IMR-90 (cell line): ENCODE measurements around the gene PTK7. TPM values are rescaled to one million over a fixed set of nuclear protein-coding genes. Genes with fewer than 3 reads are reported as not detected.

Experiments used
- ATAC-seq: fragments of 200-7000 bp; cut with Tn5 transposase; 2 replicates; pipeline ENCODE4 v1.9.1; 2020; ENCODE audit warnings: low read depth, mild to moderate bottlenecking, moderate library complexity
- BruUV-seq: library from RNA; stranded (reverse); fragments of 400-500 nt; replicated peaks from 2 replicates; lab custom pipeline; 2021; lab: Mats Ljungman, UMichigan
- CTCF ChIA-PET: fragments of 300-600 bp; formaldehyde crosslinking; extraction: SDS; loops from one replicate; lab custom pipeline; 2021; ENCODE audit warnings: antibody characterized with exemption; lab: Yijun Ruan, JAX
- POLR2A ChIA-PET: fragments of 300-600 bp; sonication (Branson Sonifier 250); formaldehyde crosslinking; loops from one replicate; lab custom pipeline; 2022; ENCODE audit warnings: antibody characterized with exemption; ENCODE audit not compliant: unreplicated experiment; lab: Charles Lee
- DNase-seq: peaks from one replicate; pipeline ENCODE4 v3.0.0; 2013
- H2AFZ ChIP-seq: replicated peaks from 2 replicates; pipeline ENCODE3; 2013; ENCODE audit warnings: low read length, mild to moderate bottlenecking; ENCODE audit not compliant: poor library complexity
- H2AK5ac ChIP-seq: 2 replicates; pipeline ENCODE4 v1.6.1; 2013; ENCODE audit warnings: low read depth, low read length, inconsistent platforms
- H2AK9ac ChIP-seq: replicated peaks from 2 replicates; pipeline ENCODE3; 2013; ENCODE audit warnings: mild to moderate bottlenecking, low read depth, low read length, moderate library complexity; ENCODE audit not compliant: poor library complexity
- H2BK120ac ChIP-seq: 2 replicates; pipeline ENCODE4 v1.6.1; 2013; ENCODE audit warnings: low read depth, low read length, inconsistent platforms
- H2BK15ac ChIP-seq: 3 replicates; pipeline ENCODE4 v1.6.1; 2013; ENCODE audit warnings: low read depth, low read length, inconsistent platforms
- H2BK20ac ChIP-seq: 2 replicates; pipeline ENCODE4 v1.6.1; 2013; ENCODE audit warnings: low read depth, mild to moderate bottlenecking, inconsistent platforms, low read length, moderate library complexity
- H2BK5ac ChIP-seq: 2 replicates; pipeline ENCODE4 v1.6.1; 2013; ENCODE audit warnings: mild to moderate bottlenecking, low read depth, low read length, inconsistent platforms; ENCODE audit not compliant: poor library complexity, severe bottlenecking
- H3K14ac ChIP-seq: replicated peaks from 2 replicates; pipeline ENCODE4 v1.6.1; 2013; ENCODE audit warnings: low read depth, low read length, inconsistent platforms
- H3K18ac ChIP-seq: 2 replicates; pipeline ENCODE4 v1.6.1; 2013; ENCODE audit warnings: low read depth, low read length, control low read depth
- H3K23ac ChIP-seq: 2 replicates; pipeline ENCODE4 v1.6.1; 2013; ENCODE audit warnings: low read depth, low read length, inconsistent platforms
- H3K27ac ChIP-seq: 2 replicates; pipeline ENCODE4 v1.5.1; 2013; ENCODE audit warnings: mild to moderate bottlenecking, control low read depth, low read length; ENCODE audit not compliant: insufficient read depth
- H3K27me3 ChIP-seq: 2 replicates; pipeline ENCODE4 v1.6.1; 2013; ENCODE audit warnings: low read length; ENCODE audit not compliant: control insufficient read depth, insufficient read depth
- H3K36me3 ChIP-seq: 2 replicates; pipeline ENCODE4 v1.6.1; 2013; ENCODE audit warnings: low read length, mixed read lengths; ENCODE audit not compliant: control insufficient read depth, insufficient read depth
- H3K4ac ChIP-seq: 2 replicates; pipeline ENCODE4 v1.6.1; 2013; ENCODE audit warnings: low read depth, low read length, inconsistent platforms
- H3K4me1 ChIP-seq: 2 replicates; pipeline ENCODE4 v1.6.1; 2013; ENCODE audit warnings: low read length, mixed read lengths; ENCODE audit not compliant: control insufficient read depth, insufficient read depth
- H3K4me2 ChIP-seq: 2 replicates; pipeline ENCODE4 v1.6.1; 2013; ENCODE audit warnings: low read depth, mild to moderate bottlenecking, control low read depth, low read length, moderate library complexity
- H3K4me3 ChIP-seq: 2 replicates; pipeline ENCODE4 v1.5.1; 2013; ENCODE audit warnings: low read depth, mild to moderate bottlenecking, control low read depth, low read length, moderate library complexity; ENCODE audit not compliant: insufficient read depth
- H3K56ac ChIP-seq: 2 replicates; pipeline ENCODE4 v1.6.1; 2013; ENCODE audit warnings: low read length, inconsistent platforms; ENCODE audit not compliant: insufficient read depth; ENCODE audit errors: extremely low read depth
- H3K79me1 ChIP-seq, 2 experiments: 2 replicates each; pipeline ENCODE4 v1.6.1; 2013; ENCODE audit warnings: low read length in 2 of 2, inconsistent platforms in 1 of 2, low read depth in 1 of 2
- H3K9ac ChIP-seq: 2 replicates; pipeline ENCODE4 v1.6.1; 2013; ENCODE audit warnings: low read depth, low read length, control low read depth
- H3K9me1 ChIP-seq: 2 replicates; pipeline ENCODE4 v1.6.1; 2013; ENCODE audit warnings: low read length, inconsistent platforms; ENCODE audit not compliant: insufficient read depth
- H3K9me3 ChIP-seq: 2 replicates; pipeline ENCODE4 v1.6.1; 2013; ENCODE audit warnings: low read length; ENCODE audit not compliant: control insufficient read depth, insufficient read depth
- H4K20me1 ChIP-seq: 2 replicates; pipeline ENCODE4 v1.6.1; 2013; ENCODE audit warnings: low read length, inconsistent platforms; ENCODE audit not compliant: insufficient read depth
- H4K5ac ChIP-seq: 2 replicates; pipeline ENCODE4 v1.6.1; 2013; ENCODE audit warnings: mild to moderate bottlenecking, low read depth, low read length, control low read depth
- H4K8ac ChIP-seq, 2 experiments: 2 replicates each; pipeline ENCODE4 v1.6.1; 2013; ENCODE audit warnings: low read depth in 2 of 2, low read length in 2 of 2, control low read depth in 1 of 2, inconsistent platforms in 1 of 2
- H4K91ac ChIP-seq: 2 replicates; pipeline ENCODE4 v1.6.1; 2013; ENCODE audit warnings: low read depth, low read length, inconsistent platforms; ENCODE audit not compliant: insufficient read depth
- CHD1 ChIP-seq: IDR thresholded peaks from 2 replicates; pipeline ENCODE4 v1.6.1; 2012; ENCODE audit warnings: low read depth, low read length, improper control_type of control experiment
- FOS ChIP-seq: fragments of 150-350 bp; IDR thresholded peaks from 2 replicates; pipeline ENCODE4 v1.6.1; 2016; ENCODE audit warnings: low read depth, low read length
- MAZ ChIP-seq: IDR thresholded peaks from 2 replicates; pipeline ENCODE4 v1.6.1; 2012; ENCODE audit warnings: low read depth, mild to moderate bottlenecking, low read length, improper control_type of control experiment, moderate library complexity, borderline replicate concordance
- MXI1 ChIP-seq: IDR thresholded peaks from 2 replicates; pipeline ENCODE4 v1.6.1; 2012; ENCODE audit warnings: low read depth, mild to moderate bottlenecking, low read length, moderate library complexity, borderline replicate concordance
- NFE2L2 ChIP-seq: fragments of 150-350 bp; IDR thresholded peaks from 2 replicates; pipeline ENCODE4 v1.6.1; 2016; ENCODE audit warnings: low read depth, mild to moderate bottlenecking, low read length
- POLR2A ChIP-seq: IDR thresholded peaks from 2 replicates; pipeline ENCODE4 v1.6.1; 2012; ENCODE audit warnings: mild to moderate bottlenecking, low read depth, low read length
- RCOR1 ChIP-seq: IDR thresholded peaks from 2 replicates; pipeline ENCODE4 v1.6.1; 2012; ENCODE audit warnings: mild to moderate bottlenecking, low read length, improper control_type of control experiment; ENCODE audit not compliant: insufficient replicate concordance
- RFX5 ChIP-seq: IDR thresholded peaks from 2 replicates; pipeline ENCODE4 v1.8.0; 2012; ENCODE audit warnings: low read depth, mild to moderate bottlenecking, low read length, moderate library complexity
- SMC3 ChIP-seq: fragments of 150-350 bp; IDR thresholded peaks from 2 replicates; pipeline ENCODE4 v1.6.1; 2016; ENCODE audit warnings: low read depth, mild to moderate bottlenecking, antibody characterized with exemption, low read length, moderate library complexity
- WGBS, 2 experiments: methylation state at CpG; one replicate each; pipeline versions ENCODE4 v1.1.5 to v1.1.7; 2013; ENCODE audit warnings: missing lambda C conversion rate in 2 of 2; ENCODE audit not compliant: insufficient read length in 1 of 2; ENCODE audit errors: extremely low coverage in 2 of 2; 5-methylcytosine and 5-hydroxymethylcytosine counted together
- dilution Hi-C: fragments of 300-500 bp; cut with HindIII; formaldehyde crosslinking; loops from one replicate; pipeline ENCODE4 v1.14.3; 2018; ENCODE audit warnings: low sequenced_read_pairs; ENCODE audit not compliant: unreplicated experiment
- in situ Hi-C: fragments of 300-500 bp; cut with MboI; formaldehyde crosslinking; loops from 3 replicates; pipeline ENCODE4 v1.14.3; 2019; ENCODE audit warnings: low sequenced_read_pairs, inconsistent platforms, mixed read lengths
- intact Hi-C: fragments of 100-400 bp; cut with micrococcal nuclease; formaldehyde crosslinking; loops from 2 replicates; pipeline ENCODE4 v1.10.0; 2022
- polyA plus RNA-seq, 3 experiments: library from polyadenylated mRNA; depleted of rRNA; stranded (reverse); fragments of >200 nt; gene quantifications; 2 replicates each; pipeline ENCODE4 v1.2.3, GENCODE V29; 2012; ENCODE audit warnings: low replicate concordance in 1 of 3
- total RNA-seq: library from RNA; depleted of rRNA; stranded (reverse); fragments of >200 nt; gene quantifications from 2 replicates; pipeline ENCODE4 v1.2.3, GENCODE V29; 2012
- TF ChIP-seq, protein P1 (sequence below): conservative IDR thresholded peaks from 2 replicates; pipeline ENCODE4 v1.5.1; 2012; ENCODE audit warnings: mild to moderate bottlenecking, low read depth, low read length, improper control_type of control experiment
- TF ChIP-seq, protein P2 (sequence below): fragments of 150-350 bp; IDR thresholded peaks from 2 replicates; pipeline ENCODE4 v1.6.1; 2016; ENCODE audit warnings: low read depth, mild to moderate bottlenecking, low read length, moderate library complexity, borderline replicate concordance
- TF ChIP-seq, protein P3 (sequence below): fragments of 150-350 bp; IDR thresholded peaks from 2 replicates; pipeline ENCODE4 v1.6.1; 2017; ENCODE audit warnings: mild to moderate bottlenecking, antibody characterized with exemption, low read length, low read depth

Gene PTK7
- total and polyA plus RNA-seq, 2 of the 4 experiments (the other 2 are of a cell fraction): 47.1 to 142 TPM

- no peak overlapping the region for H2BK20ac ChIP-seq
- H4K20me1 ChIP-seq: peaks cover 40% of the 10 kb centered on the region
- 94% methylated on average over 2 of the region's 6 CpGs; no CpG with 5 or more reads in 1 of the 2 experiments for WGBS, 2 experiments
- H3K18ac ChIP-seq: no peak overlapping the region
- no peak overlapping the region for H3K56ac ChIP-seq
- H3K4me2 ChIP-seq: no peak overlapping the region
- ChIA-PET POLR2A (no interaction called here), CTCF (no interaction called here)
- H3K79me1 ChIP-seq: peaks cover 20 to 65% of the 10 kb centered on the region in 2 experiments
- no peak overlapping the region; a peak in 1 of 4 replicates for H4K8ac ChIP-seq
- H2AFZ ChIP-seq: peak overlapping the region; percentile 46
- no peak overlapping the region for H4K5ac ChIP-seq
- no peak overlapping the region for H3K23ac ChIP-seq
- H2AK9ac ChIP-seq: no peak overlapping the region
- dilution Hi-C loops (no loop called here), intact Hi-C loops (no loop called here), in situ Hi-C loops (no loop called here)
- H3K9ac ChIP-seq: no peak overlapping the region
- no peak overlapping the region for H3K4me3 ChIP-seq
- H2BK120ac ChIP-seq: no peak overlapping the region
- no peaks in the 10 kb centered on the region for H3K27me3 ChIP-seq
- no peak overlapping the region for H2BK15ac ChIP-seq
- H3K9me1 ChIP-seq: peaks cover 15% of the 10 kb centered on the region
- no peak overlapping the region for H3K14ac ChIP-seq
- H4K91ac ChIP-seq: no peak overlapping the region
- peaks cover 45% of the 10 kb centered on the region for H3K36me3 ChIP-seq
- no peak overlapping the region for H2BK5ac ChIP-seq
- no peak overlapping the region for H2AK5ac ChIP-seq
- DNase-seq (no peak), ATAC-seq (no peak)
- no peaks in the 10 kb centered on the region for H3K9me3 ChIP-seq
- TF ChIP-seq MXI1 (no peak), FOS (no peak), MAZ (no peak), RFX5 (no peak), NFE2L2 (no peak), CHD1 (no peak), RCOR1 (no peak), POLR2A (no peak), SMC3 (no peak)
- TF ChIP-seq, protein P1, sequence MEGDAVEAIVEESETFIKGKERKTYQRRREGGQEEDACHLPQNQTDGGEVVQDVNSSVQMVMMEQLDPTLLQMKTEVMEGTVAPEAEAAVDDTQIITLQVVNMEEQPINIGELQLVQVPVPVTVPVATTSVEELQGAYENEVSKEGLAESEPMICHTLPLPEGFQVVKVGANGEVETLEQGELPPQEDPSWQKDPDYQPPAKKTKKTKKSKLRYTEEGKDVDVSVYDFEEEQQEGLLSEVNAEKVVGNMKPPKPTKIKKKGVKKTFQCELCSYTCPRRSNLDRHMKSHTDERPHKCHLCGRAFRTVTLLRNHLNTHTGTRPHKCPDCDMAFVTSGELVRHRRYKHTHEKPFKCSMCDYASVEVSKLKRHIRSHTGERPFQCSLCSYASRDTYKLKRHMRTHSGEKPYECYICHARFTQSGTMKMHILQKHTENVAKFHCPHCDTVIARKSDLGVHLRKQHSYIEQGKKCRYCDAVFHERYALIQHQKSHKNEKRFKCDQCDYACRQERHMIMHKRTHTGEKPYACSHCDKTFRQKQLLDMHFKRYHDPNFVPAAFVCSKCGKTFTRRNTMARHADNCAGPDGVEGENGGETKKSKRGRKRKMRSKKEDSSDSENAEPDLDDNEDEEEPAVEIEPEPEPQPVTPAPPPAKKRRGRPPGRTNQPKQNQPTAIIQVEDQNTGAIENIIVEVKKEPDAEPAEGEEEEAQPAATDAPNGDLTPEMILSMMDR: no peak
- TF ChIP-seq, protein P2, sequence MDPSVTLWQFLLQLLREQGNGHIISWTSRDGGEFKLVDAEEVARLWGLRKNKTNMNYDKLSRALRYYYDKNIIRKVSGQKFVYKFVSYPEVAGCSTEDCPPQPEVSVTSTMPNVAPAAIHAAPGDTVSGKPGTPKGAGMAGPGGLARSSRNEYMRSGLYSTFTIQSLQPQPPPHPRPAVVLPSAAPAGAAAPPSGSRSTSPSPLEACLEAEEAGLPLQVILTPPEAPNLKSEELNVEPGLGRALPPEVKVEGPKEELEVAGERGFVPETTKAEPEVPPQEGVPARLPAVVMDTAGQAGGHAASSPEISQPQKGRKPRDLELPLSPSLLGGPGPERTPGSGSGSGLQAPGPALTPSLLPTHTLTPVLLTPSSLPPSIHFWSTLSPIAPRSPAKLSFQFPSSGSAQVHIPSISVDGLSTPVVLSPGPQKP: no peak
- TF ChIP-seq, protein P3, sequence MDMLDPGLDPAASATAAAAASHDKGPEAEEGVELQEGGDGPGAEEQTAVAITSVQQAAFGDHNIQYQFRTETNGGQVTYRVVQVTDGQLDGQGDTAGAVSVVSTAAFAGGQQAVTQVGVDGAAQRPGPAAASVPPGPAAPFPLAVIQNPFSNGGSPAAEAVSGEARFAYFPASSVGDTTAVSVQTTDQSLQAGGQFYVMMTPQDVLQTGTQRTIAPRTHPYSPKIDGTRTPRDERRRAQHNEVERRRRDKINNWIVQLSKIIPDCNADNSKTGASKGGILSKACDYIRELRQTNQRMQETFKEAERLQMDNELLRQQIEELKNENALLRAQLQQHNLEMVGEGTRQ: no peak
- H3K4me1 ChIP-seq: peaks cover 15% of the 10 kb centered on the region
- H3K27ac ChIP-seq: peak overlapping the region; percentile 5; the same call in 1 of the 2 replicates
- no TSS peak for BruUV-seq
- H3K4ac ChIP-seq: no peak overlapping the region
These were observed 100.3 kb downstream of the PTK7 start for GRCh38 chr6:43176423-43176786.
